B cell (primary cell): ENCODE measurements around the gene TOX2. TPM values are rescaled to one million over a fixed set of nuclear protein-coding genes. Genes with fewer than 3 reads are reported as not detected.

Experiments used
- ATAC-seq: fragments of 200-7000 bp; cut with Tn5 transposase; one replicate; pipeline ENCODE4 v1.10.0; 2021; ENCODE audit warnings: low read depth, mild to moderate bottlenecking, moderate number of reproducible peaks, moderate library complexity
- CTCF ChIA-PET: fragments of 350-600 bp; sonication (Branson Sonifier 250); formaldehyde crosslinking; loops from one replicate; lab custom pipeline; 2021; ENCODE audit warnings: antibody characterized with exemption, inconsistent platforms; lab: Charles Lee
- POLR2A ChIA-PET: fragments of 350-600 bp; sonication (Branson Sonifier 250); formaldehyde crosslinking; loops from one replicate; lab custom pipeline; 2021; ENCODE audit warnings: antibody characterized with exemption; lab: Charles Lee
- DNase-seq: peaks from one replicate; pipeline ENCODE4 v3.0.0; 2013
- H2AFZ ChIP-seq: 2 replicates; pipeline ENCODE4 v1.6.1; 2012; ENCODE audit warnings: mild to moderate bottlenecking, low read depth, low read length; ENCODE audit not compliant: insufficient read depth, poor library complexity, severe bottlenecking
- H3K27ac ChIP-seq, 2 donors: 1 replicate in 1 of 2; 2 replicates in 1 of 2; pipeline ENCODE4 v1.5.1; 2012 to 2013; ENCODE audit warnings: low read length in 2 of 2, mild to moderate bottlenecking in 2 of 2, moderate library complexity in 1 of 2
- H3K27me3 ChIP-seq, 4 experiments: fragments of 200-600 bp in 1 of 4; sonication (generic) in 1 of 4; replicated peaks in 1 of 4; 1 replicate in 2 of 4; 2 replicates in 2 of 4; pipeline versions ENCODE4 v1.6.1 to v1.7.0; 2013 to 2016; ENCODE audit warnings: low read length in 3 of 4, mild to moderate bottlenecking in 2 of 4, mixed read lengths in 1 of 4, moderate library complexity in 1 of 4; ENCODE audit not compliant: insufficient read depth in 4 of 4, control insufficient read depth in 3 of 4; ENCODE audit errors: control extremely low read depth in 1 of 4
- H3K36me3 ChIP-seq, 2 experiments: replicated peaks in 1 of 2; 1 replicate in 1 of 2; 2 replicates in 1 of 2; pipeline versions ENCODE4 v1.6.1 to v1.7.1; 2013; ENCODE audit warnings: low read length in 1 of 2; ENCODE audit not compliant: insufficient read depth in 2 of 2, control insufficient read depth in 1 of 2; ENCODE audit errors: control extremely low read depth in 1 of 2, extremely low read depth in 1 of 2
- H3K4me1 ChIP-seq, 2 donors: fragments of 200-600 bp in 1 of 2; sonication (generic) in 1 of 2; 1 replicate in 1 of 2; 2 replicates in 1 of 2; pipeline versions ENCODE4 v1.5.1 to v1.6.1; 2013 to 2017; ENCODE audit warnings: low read length in 2 of 2; ENCODE audit not compliant: control insufficient read depth in 2 of 2, insufficient read depth in 2 of 2
- H3K4me2 ChIP-seq: replicated peaks from 2 replicates; pipeline ENCODE3; 2012; ENCODE audit warnings: mild to moderate bottlenecking, low read depth, low read length; ENCODE audit not compliant: poor library complexity, severe bottlenecking
- H3K4me3 ChIP-seq, 5 experiments: fragments of 200-600 bp in 1 of 5; sonication (generic) in 1 of 5; 1 replicate in 3 of 5; 2 replicates in 2 of 5; pipeline versions ENCODE4 v1.5.1 to v1.7.0; 2011 to 2016; ENCODE audit warnings: low read length in 4 of 5, mild to moderate bottlenecking in 4 of 5, low read depth in 2 of 5, control low read depth in 1 of 5, moderate library complexity in 1 of 5; ENCODE audit not compliant: insufficient read depth in 1 of 5; ENCODE audit errors: control extremely low read depth in 1 of 5, extremely low read depth in 1 of 5
- H3K79me2 ChIP-seq: fragments of 200-600 bp; sonication (generic); one replicate; pipeline ENCODE4 v1.6.0; 2016; ENCODE audit warnings: low read length; ENCODE audit not compliant: control insufficient read depth, insufficient read depth
- H3K9ac ChIP-seq: fragments of 200-600 bp; sonication (generic); 2 replicates; pipeline ENCODE4 v1.6.1; 2017; ENCODE audit warnings: mild to moderate bottlenecking, low read length, moderate library complexity
- H3K9me3 ChIP-seq, 3 donors: one replicate each; pipeline versions ENCODE4 v1.6.1 to v1.7.1; 2013; ENCODE audit warnings: low read length in 2 of 3; ENCODE audit not compliant: control insufficient read depth in 2 of 3, insufficient read depth in 1 of 3; ENCODE audit errors: control extremely low read depth in 1 of 3
- H4K20me1 ChIP-seq: 2 replicates; pipeline ENCODE4 v1.6.0; 2012; ENCODE audit warnings: mild to moderate bottlenecking, low read length; ENCODE audit not compliant: insufficient read depth, control insufficient read depth, poor library complexity, severe bottlenecking
- H3K27ac Mint-ChIP-seq: one replicate; pipeline ENCODE4 v1.8.0; 2021; ENCODE audit warnings: mixed read lengths
- H3K27me3 Mint-ChIP-seq: one replicate; pipeline ENCODE4 v1.8.0; 2021; ENCODE audit warnings: mixed read lengths
- H3K4me1 Mint-ChIP-seq: one replicate; pipeline ENCODE4 v1.8.0; 2021; ENCODE audit warnings: mixed read lengths
- H3K4me3 Mint-ChIP-seq: one replicate; pipeline ENCODE4 v1.8.0; 2021; ENCODE audit warnings: mixed read lengths
- H3K9me3 Mint-ChIP-seq: one replicate; pipeline ENCODE4 v1.8.0; 2022; ENCODE audit warnings: mixed read lengths; ENCODE audit not compliant: insufficient read depth
- EZH2 ChIP-seq: IDR thresholded peaks from 2 replicates; pipeline ENCODE4 v1.6.1; 2012; ENCODE audit warnings: borderline replicate concordance, low read depth, mild to moderate bottlenecking, moderate library complexity, low read length; ENCODE audit not compliant: insufficient read depth, poor library complexity, severe bottlenecking
- WGBS: methylation state at CpG from one replicate; pipeline ENCODE4 v1.1.5; 2013; ENCODE audit warnings: missing lambda C conversion rate; ENCODE audit not compliant: insufficient coverage; 5-methylcytosine and 5-hydroxymethylcytosine counted together
- intact Hi-C: fragments of 100-400 bp; cut with micrococcal nuclease; formaldehyde crosslinking; loops from one replicate; pipeline ENCODE4 v1.10.0; 2022
- polyA plus RNA-seq: library from polyadenylated mRNA; depleted of rRNA; stranded (reverse); fragments of >200 nt; gene quantifications from 2 replicates; pipeline ENCODE4 v1.2.3, GENCODE V29; 2012
- total RNA-seq, 2 donors: library from RNA; stranded (reverse); fragments of 120-200 nt in 1 of 2; gene quantifications; 1 replicate in 1 of 2; 2 replicates in 1 of 2; pipeline versions ENCODE4 v1.2.3 to v1.2.4, GENCODE V29; 2013 to 2022
- TF ChIP-seq, protein P1 (sequence below): fragments of 200-600 bp; IDR thresholded peaks from one replicate; pipeline ENCODE4 v1.8.0; 2022; ENCODE audit warnings: antibody characterized with exemption, mild to moderate bottlenecking

TOX2 gene
- total and polyA plus RNA-seq, 2 donors (not counting 1 experiment from before 2014, with no cell fraction given): 1.2 to 4.1 TPM

DNA sequence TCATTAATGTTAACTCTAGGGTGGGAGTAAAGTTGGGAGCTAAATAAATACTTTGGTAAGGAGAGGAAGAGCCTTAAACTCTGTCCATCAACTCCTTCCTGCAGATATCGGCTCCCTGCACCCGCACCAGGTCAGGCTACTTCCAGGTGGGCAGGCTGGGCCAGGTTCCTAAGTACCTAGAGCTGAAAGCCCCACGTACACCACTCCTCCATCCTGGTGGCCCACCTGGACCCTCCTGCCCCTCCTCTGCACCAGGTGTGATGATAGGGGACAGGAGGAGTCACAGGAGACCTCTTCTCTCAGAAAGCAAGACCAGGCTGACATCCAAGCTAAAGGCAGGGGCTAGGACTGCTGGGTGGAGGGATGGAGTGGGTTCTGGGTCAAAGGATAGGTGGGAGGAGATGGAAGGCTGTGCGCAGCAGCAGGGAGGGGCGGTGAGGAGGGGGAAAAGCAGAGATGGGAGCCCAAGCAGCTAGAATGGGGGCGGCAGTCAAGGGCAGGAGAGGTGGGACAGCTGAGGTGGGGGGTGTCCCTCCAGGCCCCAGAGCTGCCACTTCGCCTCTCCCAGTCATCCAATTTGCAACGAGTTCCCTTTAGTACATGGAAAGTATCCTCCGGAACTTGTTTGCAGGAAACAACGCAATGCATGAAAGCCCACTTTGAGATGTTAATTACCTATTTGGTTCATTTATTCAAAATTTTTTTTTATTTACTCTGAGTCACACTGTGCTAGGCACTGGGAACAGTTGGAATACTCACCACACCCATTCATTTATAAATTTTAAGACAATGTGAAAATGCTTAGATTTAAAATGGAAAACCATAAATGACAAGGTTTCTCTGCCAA, 15.2 kb upstream of the TOX2 start:
- Mint-ChIP-seq H3K4me3 (no peak overlapping the region), H3K27ac (no peak overlapping the region), H3K4me1 (no peaks in the 10 kb centered on the region), H3K27me3 (peaks cover 31% of the 10 kb centered on the region), H3K9me3 (no peaks in the 10 kb centered on the region)
- no peak overlapping the region for H3K4me3 ChIP-seq
- no peak overlapping the region for H3K9ac ChIP-seq
- no peaks in the 10 kb centered on the region for H4K20me1 ChIP-seq
- no peaks in the 10 kb centered on the region for H3K4me1 ChIP-seq
- TF ChIP-seq, protein P1, sequence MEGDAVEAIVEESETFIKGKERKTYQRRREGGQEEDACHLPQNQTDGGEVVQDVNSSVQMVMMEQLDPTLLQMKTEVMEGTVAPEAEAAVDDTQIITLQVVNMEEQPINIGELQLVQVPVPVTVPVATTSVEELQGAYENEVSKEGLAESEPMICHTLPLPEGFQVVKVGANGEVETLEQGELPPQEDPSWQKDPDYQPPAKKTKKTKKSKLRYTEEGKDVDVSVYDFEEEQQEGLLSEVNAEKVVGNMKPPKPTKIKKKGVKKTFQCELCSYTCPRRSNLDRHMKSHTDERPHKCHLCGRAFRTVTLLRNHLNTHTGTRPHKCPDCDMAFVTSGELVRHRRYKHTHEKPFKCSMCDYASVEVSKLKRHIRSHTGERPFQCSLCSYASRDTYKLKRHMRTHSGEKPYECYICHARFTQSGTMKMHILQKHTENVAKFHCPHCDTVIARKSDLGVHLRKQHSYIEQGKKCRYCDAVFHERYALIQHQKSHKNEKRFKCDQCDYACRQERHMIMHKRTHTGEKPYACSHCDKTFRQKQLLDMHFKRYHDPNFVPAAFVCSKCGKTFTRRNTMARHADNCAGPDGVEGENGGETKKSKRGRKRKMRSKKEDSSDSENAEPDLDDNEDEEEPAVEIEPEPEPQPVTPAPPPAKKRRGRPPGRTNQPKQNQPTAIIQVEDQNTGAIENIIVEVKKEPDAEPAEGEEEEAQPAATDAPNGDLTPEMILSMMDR: no peak
- TF ChIP-seq EZH2: no peak
- intact Hi-C loops: no loop called here
- DNase-seq (no peak), ATAC-seq (no peak)
- H2AFZ ChIP-seq: no peak overlapping the region
- H3K4me2 ChIP-seq: no peak overlapping the region
- H3K79me2 ChIP-seq: no peaks in the 10 kb centered on the region
- H3K36me3 ChIP-seq: no peaks in the 10 kb centered on the region
- CTCF ChIA-PET: no interaction called here
- no CpG with 5 or more reads among the region's 10 CpGs for WGBS
- no peak overlapping the region for H3K27ac ChIP-seq
- peaks cover 0 to 3% (median 0%) of the 10 kb centered on the region in 4 experiments for H3K27me3 ChIP-seq
- peaks cover 0 to 11% (median 2%) of the 10 kb centered on the region in 3 donors for H3K9me3 ChIP-seq
- POLR2A ChIA-PET: no interaction called here

DNA sequence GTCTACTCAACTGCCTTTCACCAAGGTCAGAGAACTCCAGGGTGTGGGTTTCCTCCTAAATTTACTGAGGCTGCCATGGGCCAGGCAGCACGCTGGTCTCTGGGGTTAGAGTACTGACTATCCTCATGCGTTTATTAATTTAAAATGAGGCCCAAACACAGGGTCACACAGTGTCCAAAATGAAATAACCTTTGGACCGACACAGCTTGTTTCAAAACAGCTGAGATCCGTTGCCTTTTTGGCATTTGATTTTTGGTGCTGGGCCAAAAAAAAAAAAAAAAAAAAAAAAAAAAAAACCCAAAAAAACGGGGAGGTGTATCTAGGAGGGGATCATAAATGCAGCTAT, 14.6 kb upstream of the TOX2 start:
- Histone ChIP-seq H3K27ac (no peak overlapping the region), H2AFZ (no peak overlapping the region), H4K20me1 (no peaks in the 10 kb centered on the region), H3K79me2 (no peaks in the 10 kb centered on the region), H3K9me3 (peaks cover 0 to 11% (median 2%) of the 10 kb centered on the region in 3 donors), H3K27me3 (peaks cover 0 to 3% (median 0%) of the 10 kb centered on the region in 4 experiments), H3K36me3 (no peaks in the 10 kb centered on the region), H3K9ac (no peak overlapping the region), H3K4me3 (no peak overlapping the region), H3K4me2 (no peak overlapping the region), H3K4me1 (no peaks in the 10 kb centered on the region)
- DNase-seq (no peak), ATAC-seq (no peak)
- Mint-ChIP-seq H3K4me1 (no peaks in the 10 kb centered on the region), H3K27ac (no peak overlapping the region), H3K27me3 (peaks cover 28% of the 10 kb centered on the region), H3K9me3 (no peaks in the 10 kb centered on the region), H3K4me3 (no peak overlapping the region)
- CTCF ChIA-PET: interaction anchor here (1.3 kb wide), 1 partner anchor 10 kb away, joined by 3 read pairs; no protein-coding TSS in a partner anchor
- POLR2A ChIA-PET: no interaction called here
- intact Hi-C loops: no loop called here
- 85% methylated on average over 4 of the region's 5 CpGs for WGBS
- TF ChIP-seq, protein P1: no peak
- TF ChIP-seq EZH2: no peak
